NB4 (cell line): Measurements from ENCODE around the gene NPHP4.

ENCODE experiments used
- DNase-seq: peaks from one replicate; pipeline ENCODE4 v3.0.0; 2010; ENCODE audit warnings: low read depth
- H3K4me3 ChIP-seq: one replicate; pipeline ENCODE4 v1.5.1; 2011; ENCODE audit warnings: mild to moderate bottlenecking, low read depth, low read length, moderate library complexity
- MYC ChIP-seq: IDR thresholded peaks from 2 replicates; pipeline ENCODE4 v1.6.1; 2011; ENCODE audit warnings: low read depth, low read length
- POLR2A ChIP-seq: IDR thresholded peaks from 2 replicates; pipeline ENCODE4 v1.6.1; 2011; ENCODE audit warnings: mild to moderate bottlenecking; ENCODE audit not compliant: insufficient read length; ENCODE audit errors: extremely low read depth
- TF ChIP-seq, protein P1 (sequence below): IDR thresholded peaks from 2 replicates; pipeline ENCODE4 v1.6.1; 2011; ENCODE audit warnings: low read depth, low read length
- TF ChIP-seq, protein P2 (sequence below): IDR thresholded peaks from one replicate; pipeline ENCODE4 v1.5.1; 2012; ENCODE audit warnings: low read depth, low read length

NPHP4 gene

GRCh38 chr1:5886140-5886483 is 106.1 kb downstream of the NPHP4 start:
- H3K4me3 ChIP-seq: no peak overlapping the region
- TF ChIP-seq, protein P1, sequence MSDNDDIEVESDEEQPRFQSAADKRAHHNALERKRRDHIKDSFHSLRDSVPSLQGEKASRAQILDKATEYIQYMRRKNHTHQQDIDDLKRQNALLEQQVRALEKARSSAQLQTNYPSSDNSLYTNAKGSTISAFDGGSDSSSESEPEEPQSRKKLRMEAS: no peak
- no peak for TF ChIP-seq POLR2A
- no peak for DNase-seq

- no peak for DNase-seq
- H3K4me3 ChIP-seq: no peak overlapping the region
- TF ChIP-seq POLR2A (no peak), MYC (no peak)
- TF ChIP-seq, protein P1: no peak
- TF ChIP-seq, protein P2, sequence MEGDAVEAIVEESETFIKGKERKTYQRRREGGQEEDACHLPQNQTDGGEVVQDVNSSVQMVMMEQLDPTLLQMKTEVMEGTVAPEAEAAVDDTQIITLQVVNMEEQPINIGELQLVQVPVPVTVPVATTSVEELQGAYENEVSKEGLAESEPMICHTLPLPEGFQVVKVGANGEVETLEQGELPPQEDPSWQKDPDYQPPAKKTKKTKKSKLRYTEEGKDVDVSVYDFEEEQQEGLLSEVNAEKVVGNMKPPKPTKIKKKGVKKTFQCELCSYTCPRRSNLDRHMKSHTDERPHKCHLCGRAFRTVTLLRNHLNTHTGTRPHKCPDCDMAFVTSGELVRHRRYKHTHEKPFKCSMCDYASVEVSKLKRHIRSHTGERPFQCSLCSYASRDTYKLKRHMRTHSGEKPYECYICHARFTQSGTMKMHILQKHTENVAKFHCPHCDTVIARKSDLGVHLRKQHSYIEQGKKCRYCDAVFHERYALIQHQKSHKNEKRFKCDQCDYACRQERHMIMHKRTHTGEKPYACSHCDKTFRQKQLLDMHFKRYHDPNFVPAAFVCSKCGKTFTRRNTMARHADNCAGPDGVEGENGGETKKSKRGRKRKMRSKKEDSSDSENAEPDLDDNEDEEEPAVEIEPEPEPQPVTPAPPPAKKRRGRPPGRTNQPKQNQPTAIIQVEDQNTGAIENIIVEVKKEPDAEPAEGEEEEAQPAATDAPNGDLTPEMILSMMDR: no peak
These were observed 106.6 kb downstream of the NPHP4 start for GRCh38 chr1:5885471-5886139.

DNA sequence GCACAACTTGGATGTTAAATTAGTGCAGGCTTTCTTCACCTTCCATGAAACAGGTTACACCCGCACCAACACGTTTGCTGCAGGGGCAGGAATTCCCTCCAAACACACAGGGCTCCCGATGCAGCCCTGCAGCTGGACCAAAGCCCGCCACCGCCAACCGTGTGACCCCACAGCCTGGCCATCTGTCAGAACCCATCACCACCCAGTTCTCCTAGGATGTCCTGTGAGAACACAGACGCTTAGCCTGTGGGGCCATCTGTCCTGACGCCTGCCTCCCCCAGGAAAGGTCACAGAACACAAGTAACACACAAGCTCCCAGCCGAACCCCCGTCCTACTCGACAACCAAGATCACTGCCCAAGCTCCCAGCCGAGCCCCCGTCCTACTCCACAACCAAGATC is 108.1 kb downstream of the NPHP4 start:
- no peak for DNase-seq
- no peak overlapping the region for H3K4me3 ChIP-seq
- TF ChIP-seq POLR2A: no peak
- TF ChIP-seq, protein P1: no peak
- no peak for TF ChIP-seq MYC
- TF ChIP-seq, protein P2: no peak

- no peak for DNase-seq
- TF ChIP-seq, protein P1: no peak
- no peak for TF ChIP-seq MYC
- TF ChIP-seq POLR2A: no peak
- TF ChIP-seq, protein P2: no peak
These were observed 108.8 kb downstream of the NPHP4 start for GRCh38 chr1:5883129-5884048.

DNA sequence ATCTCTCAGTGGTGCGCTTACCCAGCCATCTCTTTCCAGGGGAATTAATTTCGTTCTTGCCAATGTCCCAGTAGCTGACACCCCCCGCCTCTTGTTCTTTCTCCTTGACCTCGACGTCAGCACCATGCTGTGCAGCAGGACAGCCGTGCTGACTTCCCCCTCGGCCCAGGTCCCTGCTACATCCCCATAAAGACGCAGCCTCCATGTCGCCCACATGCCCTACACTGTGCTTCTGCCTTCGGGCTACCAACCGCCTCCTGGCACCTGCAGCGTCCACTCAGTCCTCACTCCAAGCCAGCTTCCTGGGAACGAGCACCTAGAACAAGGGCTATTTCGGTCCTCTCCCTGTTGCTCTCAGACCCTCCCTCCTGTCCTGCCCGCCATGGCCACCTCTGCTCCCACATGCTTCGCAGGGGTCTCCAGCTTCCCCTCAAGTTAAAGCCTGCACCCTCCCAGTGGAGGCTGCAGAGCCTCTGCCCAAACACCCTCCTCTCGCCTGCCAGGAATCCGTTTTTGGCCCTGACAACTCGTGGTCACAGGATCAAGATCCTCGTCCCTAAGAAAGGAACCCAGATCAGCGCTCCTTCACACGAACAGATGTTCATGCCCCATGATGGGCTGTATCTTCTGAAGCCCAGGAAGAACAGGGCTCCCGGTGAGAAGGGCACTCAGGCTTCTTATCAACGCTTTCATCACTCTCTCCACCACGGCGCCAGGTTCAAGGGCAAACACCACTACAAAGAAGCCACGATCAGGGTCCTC is 109.7 kb downstream of the NPHP4 start:
- no peak for DNase-seq
- TF ChIP-seq, protein P1: no peak
- TF ChIP-seq POLR2A (no peak), MYC (no peak)
- TF ChIP-seq, protein P2: no peak
- no peak overlapping the region for H3K4me3 ChIP-seq

More at GRCh38 chr1:5883129-5884048, 108.8 kb downstream of the NPHP4 start:
- no peak overlapping the region for H3K4me3 ChIP-seq
